Liver (tissue), 9 donors: ENCODE results near the gene VENTX. TPM values are rescaled to one million over a fixed set of nuclear protein-coding genes. Genes with fewer than 3 reads are reported as not detected.
"Not testable (repeated sequence)": the region's sequence is repeated elsewhere in the genome, so short reads cannot be mapped to it uniquely, and the experiment has no call there.

Experiments
- DNase-seq: peaks from one replicate; pipeline ENCODE4 v3.0.0-alpha.2; 2017; ENCODE audit warnings: low spot score
- H3K27ac ChIP-seq, 2 donors: one replicate each; pipeline ENCODE4 v1.7.0; 2013; ENCODE audit warnings: inconsistent platforms in 2 of 2, low read length in 2 of 2, control low read depth in 1 of 2, low read depth in 1 of 2, mild to moderate bottlenecking in 1 of 2
- H3K27me3 ChIP-seq, 4 donors: one replicate each; pipeline versions ENCODE4 v1.6.1 to v1.7.0; 2013; ENCODE audit warnings: low read length in 3 of 4, inconsistent platforms in 1 of 4, mild to moderate bottlenecking in 1 of 4, moderate library complexity in 1 of 4; ENCODE audit not compliant: control insufficient read depth in 4 of 4, insufficient read depth in 4 of 4
- H3K36me3 ChIP-seq, 4 donors: one replicate each; pipeline versions ENCODE4 v1.6.1 to v1.7.0; 2013; ENCODE audit warnings: low read length in 3 of 4, mild to moderate bottlenecking in 3 of 4, low read depth in 1 of 4, moderate library complexity in 1 of 4; ENCODE audit not compliant: control insufficient read depth in 4 of 4, insufficient read depth in 3 of 4
- H3K4me1 ChIP-seq, 4 donors: one replicate each; pipeline versions ENCODE4 v1.6.1 to v1.7.0; 2013; ENCODE audit warnings: low read length in 3 of 4, mild to moderate bottlenecking in 3 of 4, moderate library complexity in 1 of 4; ENCODE audit not compliant: control insufficient read depth in 4 of 4, insufficient read depth in 4 of 4
- H3K4me3 ChIP-seq, 3 donors: one replicate each; pipeline versions ENCODE4 v1.6.1 to v1.7.0; 2013; ENCODE audit warnings: low read length in 3 of 3, control low read depth in 1 of 3, low read depth in 1 of 3, mild to moderate bottlenecking in 1 of 3
- H3K9ac ChIP-seq, 2 donors: one replicate each; pipeline ENCODE4 v1.7.0; 2013; ENCODE audit warnings: low read length in 2 of 2, mild to moderate bottlenecking in 2 of 2, moderate library complexity in 2 of 2, control low read depth in 1 of 2, low read depth in 1 of 2
- H3K9me3 ChIP-seq, 4 donors: one replicate each; pipeline versions ENCODE4 v1.6.1 to v1.7.0; 2013; ENCODE audit warnings: low read length in 3 of 4; ENCODE audit not compliant: control insufficient read depth in 4 of 4
- ATF3 ChIP-seq: IDR thresholded peaks from 2 replicates; pipeline ENCODE4 v1.6.1; 2016; ENCODE audit warnings: antibody characterized with exemption
- EGR1 ChIP-seq, 2 donors: IDR thresholded peaks; 2 replicates each; pipeline ENCODE4 v1.6.1; 2016 to 2018; ENCODE audit warnings: antibody characterized with exemption in 2 of 2, low read depth in 2 of 2
- FOXA1 ChIP-seq: IDR thresholded peaks from 2 replicates; pipeline ENCODE4 v1.6.1; 2016; ENCODE audit warnings: antibody characterized with exemption
- FOXA2 ChIP-seq: IDR thresholded peaks from 2 replicates; pipeline ENCODE4 v1.6.1; 2016; ENCODE audit warnings: antibody characterized with exemption
- GABPA ChIP-seq, 2 donors: IDR thresholded peaks in 1 of 2; conservative IDR thresholded peaks in 1 of 2; 2 replicates each; pipeline ENCODE4 v1.6.1; 2016; ENCODE audit warnings: antibody characterized with exemption in 2 of 2, mild to moderate bottlenecking in 1 of 2, moderate library complexity in 1 of 2
- HNF4A ChIP-seq, 2 donors: conservative IDR thresholded peaks; 2 replicates each; pipeline ENCODE4 v1.6.1; 2016; ENCODE audit warnings: antibody characterized with exemption in 2 of 2, mild to moderate bottlenecking in 2 of 2
- HNF4G ChIP-seq: IDR thresholded peaks from 2 replicates; pipeline ENCODE4 v1.6.1; 2016; ENCODE audit warnings: antibody characterized with exemption
- JUND ChIP-seq, 2 donors: IDR thresholded peaks; 2 replicates each; pipeline ENCODE4 v1.6.1; 2016; ENCODE audit warnings: antibody characterized with exemption in 2 of 2
- MAX ChIP-seq: IDR thresholded peaks from 2 replicates; pipeline ENCODE4 v1.6.1; 2016; ENCODE audit warnings: antibody characterized with exemption
- NR2F2 ChIP-seq: IDR thresholded peaks from 2 replicates; pipeline ENCODE4 v1.6.1; 2016; ENCODE audit warnings: antibody characterized with exemption
- RAD21 ChIP-seq, 2 donors: IDR thresholded peaks; 2 replicates each; pipeline ENCODE4 v1.6.1; 2016; ENCODE audit warnings: antibody characterized with exemption in 2 of 2, mild to moderate bottlenecking in 2 of 2
- REST ChIP-seq: IDR thresholded peaks from 2 replicates; pipeline ENCODE4 v1.6.1; 2016; ENCODE audit warnings: antibody characterized with exemption, mild to moderate bottlenecking
- RXRA ChIP-seq, 2 donors: IDR thresholded peaks; 2 replicates each; pipeline ENCODE4 v1.6.1; 2017 to 2018; ENCODE audit warnings: antibody characterized with exemption in 2 of 2, mild to moderate bottlenecking in 1 of 2
- SP1 ChIP-seq: IDR thresholded peaks from 2 replicates; pipeline ENCODE4 v1.6.1; 2018; ENCODE audit warnings: antibody characterized with exemption, mild to moderate bottlenecking
- TAF1 ChIP-seq: conservative IDR thresholded peaks from 2 replicates; pipeline ENCODE4 v1.6.1; 2016; ENCODE audit warnings: antibody characterized with exemption, mild to moderate bottlenecking
- YY1 ChIP-seq: IDR thresholded peaks from 2 replicates; pipeline ENCODE4 v1.6.1; 2016; ENCODE audit warnings: antibody characterized with exemption, mild to moderate bottlenecking
- ZBTB33 ChIP-seq: IDR thresholded peaks from 2 replicates; pipeline ENCODE4 v1.6.1; 2016; ENCODE audit warnings: antibody characterized with exemption
- WGBS: extraction: QIAGEN DNeasy Blood & Tissue Kit; methylation state at CpG from one replicate; pipeline ENCODE4 v1.1.7; 2013; 5-methylcytosine and 5-hydroxymethylcytosine counted together
- polyA plus RNA-seq, 2 donors: library from polyadenylated mRNA; stranded (reverse) in 1 of 2; unstranded in 1 of 2; fragments of 200-250 nt in 1 of 2; fragments of >200 nt in 1 of 2; fragmentation: Nextera tagmentation in 1 of 2; extraction: Ambion mirVana in 1 of 2; gene quantifications; one replicate each; pipeline versions ENCODE4 v1.2.1 to v1.2.3, GENCODE V29; 2013 to 2015
- total RNA-seq, 2 donors: library from RNA; depleted of rRNA; stranded (reverse); fragments of >200 nt; gene quantifications; one replicate each; pipeline ENCODE4 v1.2.3, GENCODE V29; 2014
- donor health status: healthy.
- donor health status: healthy.
- donor health status: healthy.
- donor health status: healthy.
- donor health status: healthy.

VENTX gene
- total and polyA plus RNA-seq, 4 donors, result 0.05 to 0.25 (median 0.09) TPM

GRCh38 chr10:133221331-133221730 lies 16.3 kb upstream of the VENTX start:
- Histone ChIP-seq H3K9ac (no peak overlapping the region), H3K27ac (no peak overlapping the region), H3K4me1 (no peaks in the 10 kb centered on the region), H3K27me3 (peaks cover 0 to 5% (median 0%) of the 10 kb centered on the region in 4 donors), H3K4me3 (no peak overlapping the region), H3K9me3 (no peaks in the 10 kb centered on the region), H3K36me3 (no peaks in the 10 kb centered on the region)
- no peak for DNase-seq
- TF ChIP-seq REST (no peak), RXRA (IDR thresholded peaks at IDR 0.05) (no peak), TAF1 (no peak), MAX (no peak), HNF4G (no peak), YY1 (no peak), FOXA1 (no peak), FOXA2 (no peak), GABPA (IDR thresholded peaks at IDR 0.05 in 1 of 2, conservative IDR thresholded peaks at IDR 0.05 in 1 of 2) (no peak), EGR1 (IDR thresholded peaks at IDR 0.05; ENCODE audit: low read depth in 2 of 2) (no peak), HNF4A (conservative IDR thresholded peaks at IDR 0.05) (no peak), JUND (IDR thresholded peaks at IDR 0.05) (no peak), ATF3 (no peak), NR2F2 (no peak), RAD21 (IDR thresholded peaks at IDR 0.05) (no peak), SP1 (no peak)
- 85% methylated on average over 11 of the region's 11 CpGs for WGBS

- H3K27ac ChIP-seq, H3K4me1 ChIP-seq, H3K27me3 ChIP-seq, H3K36me3 ChIP-seq, H3K9me3 ChIP-seq, H3K4me3 ChIP-seq, H3K9ac ChIP-seq, DNase-seq: not testable (repeated sequence)
- WGBS, result 89% methylated on average over 18 of the region's 22 CpGs
Observed at GRCh38 chr10:133221756-133222155, 15.9 kb upstream of the VENTX start.

DNA sequence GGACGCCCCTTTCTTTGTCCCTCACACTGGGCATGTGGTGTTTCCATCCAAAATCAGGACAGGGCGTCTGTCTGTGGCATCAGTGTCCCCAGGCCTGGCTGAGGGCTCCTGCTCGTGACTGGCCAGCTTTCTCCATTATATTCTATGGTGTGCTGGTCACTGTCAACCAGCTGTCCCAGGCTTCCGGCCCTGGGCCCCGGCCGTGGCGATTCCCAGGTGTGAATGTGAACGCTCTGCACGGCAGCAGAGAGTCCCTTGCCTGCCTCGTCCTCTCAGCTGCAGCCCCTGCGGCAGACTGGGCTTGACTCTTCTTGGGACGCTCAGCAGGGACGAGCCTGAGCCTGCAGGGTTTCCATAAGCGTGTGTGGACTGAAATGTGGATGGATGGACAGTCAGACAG lies 13.6 kb upstream of the VENTX start:
- no peaks in the 10 kb centered on the region for H3K4me1 ChIP-seq
- H3K9me3 ChIP-seq, result no peaks in the 10 kb centered on the region
- WGBS, result 66% methylated on average over 14 of the region's 14 CpGs
- H3K27me3 ChIP-seq, result peaks cover 0 to 5% (median 2%) of the 10 kb centered on the region in 4 donors
- DNase-seq, result no peak
- H3K27ac ChIP-seq, result no peak overlapping the region
- no peak overlapping the region for H3K4me3 ChIP-seq
- no peak overlapping the region for H3K9ac ChIP-seq
- H3K36me3 ChIP-seq, result no peaks in the 10 kb centered on the region
- TF ChIP-seq FOXA2, result no peak
- TF ChIP-seq RXRA (IDR thresholded peaks at IDR 0.05), result no peak
- no peak for TF ChIP-seq MAX
- no peak for TF ChIP-seq FOXA1
- TF ChIP-seq REST, result no peak
- TF ChIP-seq HNF4A (conservative IDR thresholded peaks at IDR 0.05), result no peak
- no peak for TF ChIP-seq HNF4G
- TF ChIP-seq ZBTB33, result no peak
